HUES48 (cell line): ENCODE measurements around the gene RUNX1.

Source experiments
- H3K27ac ChIP-seq: one replicate; pipeline ENCODE4 v1.7.0; 2013; ENCODE audit warnings: low read depth, low read length, inconsistent platforms
- H3K27me3 ChIP-seq: 2 replicates; pipeline ENCODE4 v1.6.1; 2013; ENCODE audit warnings: mild to moderate bottlenecking, low read length; ENCODE audit not compliant: control insufficient read depth, insufficient read depth
- H3K36me3 ChIP-seq: 2 replicates; pipeline ENCODE4 v1.6.1; 2013; ENCODE audit warnings: low read length; ENCODE audit not compliant: control insufficient read depth, insufficient read depth
- H3K4me1 ChIP-seq: 2 replicates; pipeline ENCODE4 v1.6.1; 2013; ENCODE audit warnings: mild to moderate bottlenecking, low read length; ENCODE audit not compliant: control insufficient read depth, insufficient read depth
- H3K4me3 ChIP-seq: 2 replicates; pipeline ENCODE4 v1.5.1; 2013; ENCODE audit warnings: mild to moderate bottlenecking, low read depth, low read length
- H3K9ac ChIP-seq: 2 replicates; pipeline ENCODE4 v1.6.1; 2013; ENCODE audit warnings: mild to moderate bottlenecking, low read depth, low read length, moderate library complexity
- H3K9me3 ChIP-seq: 2 replicates; pipeline ENCODE4 v1.6.1; 2013; ENCODE audit warnings: low read length; ENCODE audit not compliant: control insufficient read depth, insufficient read depth

Gene RUNX1

GRCh38 chr21:34858559-34858958 lies 190.5 kb downstream of the RUNX1 start:
- Histone ChIP-seq H3K9ac (no peak overlapping the region), H3K27me3 (peaks cover 5% of the 10 kb centered on the region; the same call in 1 of the 2 replicates), H3K4me1 (no peaks in the 10 kb centered on the region), H3K36me3 (no peaks in the 10 kb centered on the region), H3K9me3 (no peaks in the 10 kb centered on the region), H3K4me3 (no peak overlapping the region), H3K27ac (no peak overlapping the region)

- peaks cover 5% of the 10 kb centered on the region; the same call in 1 of the 2 replicates for H3K27me3 ChIP-seq
- no peak overlapping the region for H3K27ac ChIP-seq
- H3K4me3 ChIP-seq, result no peak overlapping the region
- no peak overlapping the region for H3K9ac ChIP-seq
- no peaks in the 10 kb centered on the region for H3K9me3 ChIP-seq
- no peaks in the 10 kb centered on the region for H3K36me3 ChIP-seq
- no peaks in the 10 kb centered on the region for H3K4me1 ChIP-seq
These were observed 191.2 kb downstream of the RUNX1 start for GRCh38 chr21:34857874-34858273.

- no peaks in the 10 kb centered on the region for H3K4me1 ChIP-seq
- H3K4me3 ChIP-seq, result no peak overlapping the region
- H3K9me3 ChIP-seq, result no peaks in the 10 kb centered on the region
- peaks cover 5% of the 10 kb centered on the region; the same call in 1 of the 2 replicates for H3K27me3 ChIP-seq
- H3K36me3 ChIP-seq, result no peaks in the 10 kb centered on the region
- no peak overlapping the region for H3K27ac ChIP-seq
- no peak overlapping the region for H3K9ac ChIP-seq
These were observed 191.9 kb downstream of the RUNX1 start for GRCh38 chr21:34857122-34857713.

GRCh38 chr21:34852448-34852847 lies 196.7 kb downstream of the RUNX1 start:
- no peak overlapping the region for H3K9ac ChIP-seq
- H3K27ac ChIP-seq, result peak overlapping the region; percentile 13

GRCh38 chr21:34850166-34850690 lies 198.9 kb downstream of the RUNX1 start:
- Histone ChIP-seq H3K9ac (no peak overlapping the region), H3K9me3 (no peaks in the 10 kb centered on the region), H3K4me3 (no peak overlapping the region), H3K36me3 (no peaks in the 10 kb centered on the region), H3K27ac (no peak overlapping the region), H3K27me3 (no peaks in the 10 kb centered on the region), H3K4me1 (peaks cover 18% of the 10 kb centered on the region)

More at GRCh38 chr21:34852448-34852847, 196.7 kb downstream of the RUNX1 start:
- Histone ChIP-seq H3K9me3 (no peaks in the 10 kb centered on the region), H3K4me1 (no peaks in the 10 kb centered on the region), H3K27me3 (no peaks in the 10 kb centered on the region), H3K36me3 (no peaks in the 10 kb centered on the region), H3K4me3 (no peak overlapping the region)

GRCh38 chr21:34846601-34847112 lies 202.4 kb downstream of the RUNX1 start:
- Histone ChIP-seq H3K27ac (peak overlapping the region; percentile 49), H3K27me3 (no peaks in the 10 kb centered on the region), H3K9me3 (no peaks in the 10 kb centered on the region), H3K4me3 (no peak overlapping the region), H3K36me3 (no peaks in the 10 kb centered on the region), H3K4me1 (peaks cover 33% of the 10 kb centered on the region), H3K9ac (no peak overlapping the region)

GRCh38 chr21:34845521-34846451 lies 203.3 kb downstream of the RUNX1 start:
- Histone ChIP-seq H3K4me1 (peaks cover 33% of the 10 kb centered on the region), H3K4me3 (no peak overlapping the region), H3K9me3 (no peaks in the 10 kb centered on the region), H3K9ac (no peak overlapping the region), H3K36me3 (no peaks in the 10 kb centered on the region), H3K27ac (no peak overlapping the region), H3K27me3 (no peaks in the 10 kb centered on the region)

- Histone ChIP-seq H3K9me3 (no peaks in the 10 kb centered on the region), H3K9ac (no peak overlapping the region), H3K4me3 (no peak overlapping the region), H3K27ac (no peak overlapping the region), H3K27me3 (no peaks in the 10 kb centered on the region), H3K36me3 (no peaks in the 10 kb centered on the region), H3K4me1 (peaks cover 36% of the 10 kb centered on the region)
These were observed 204.2 kb downstream of the RUNX1 start for GRCh38 chr21:34844924-34845238.

- no peak overlapping the region for H3K4me3 ChIP-seq
- H3K27me3 ChIP-seq, result no peaks in the 10 kb centered on the region
- H3K4me1 ChIP-seq, result peaks cover 36% of the 10 kb centered on the region
- no peak overlapping the region for H3K9ac ChIP-seq
- no peaks in the 10 kb centered on the region for H3K36me3 ChIP-seq
- H3K9me3 ChIP-seq, result no peaks in the 10 kb centered on the region
- H3K27ac ChIP-seq, result no peak overlapping the region
These were observed 204.8 kb downstream of the RUNX1 start for GRCh38 chr21:34844013-34844923.

- Histone ChIP-seq H3K9me3 (no peaks in the 10 kb centered on the region), H3K4me3 (no peak overlapping the region), H3K9ac (no peak overlapping the region), H3K27me3 (no peaks in the 10 kb centered on the region), H3K4me1 (peaks cover 36% of the 10 kb centered on the region), H3K27ac (no peak overlapping the region), H3K36me3 (no peaks in the 10 kb centered on the region)
These were observed 205.5 kb downstream of the RUNX1 start for GRCh38 chr21:34843562-34843961.
